GM12872 (cell line): ENCODE data around the gene EPB41.

ENCODE experiments used
- CTCF ChIP-seq: IDR thresholded peaks from 3 replicates; pipeline ENCODE4 v1.5.1; 2011; ENCODE audit warnings: low read depth, mild to moderate bottlenecking, low read length, moderate library complexity; ENCODE audit not compliant: insufficient read depth

EPB41 gene

GRCh38 chr1:28878796-28879195, 35.6 kb upstream of the EPB41 start:
- TF ChIP-seq CTCF, result no peak

- peak; percentile 97 for TF ChIP-seq CTCF
Measured at GRCh38 chr1:28882009-28882628, 32.2 kb upstream of the EPB41 start.

- no peak for TF ChIP-seq CTCF
Measured at GRCh38 chr1:28883242-28883616, 31.1 kb upstream of the EPB41 start.

- no peak for TF ChIP-seq CTCF
Measured at GRCh38 chr1:28885472-28885877, 28.9 kb upstream of the EPB41 start.

GRCh38 chr1:28885977-28886730, 28.2 kb upstream of the EPB41 start:
- TF ChIP-seq CTCF, result no peak

DNA sequence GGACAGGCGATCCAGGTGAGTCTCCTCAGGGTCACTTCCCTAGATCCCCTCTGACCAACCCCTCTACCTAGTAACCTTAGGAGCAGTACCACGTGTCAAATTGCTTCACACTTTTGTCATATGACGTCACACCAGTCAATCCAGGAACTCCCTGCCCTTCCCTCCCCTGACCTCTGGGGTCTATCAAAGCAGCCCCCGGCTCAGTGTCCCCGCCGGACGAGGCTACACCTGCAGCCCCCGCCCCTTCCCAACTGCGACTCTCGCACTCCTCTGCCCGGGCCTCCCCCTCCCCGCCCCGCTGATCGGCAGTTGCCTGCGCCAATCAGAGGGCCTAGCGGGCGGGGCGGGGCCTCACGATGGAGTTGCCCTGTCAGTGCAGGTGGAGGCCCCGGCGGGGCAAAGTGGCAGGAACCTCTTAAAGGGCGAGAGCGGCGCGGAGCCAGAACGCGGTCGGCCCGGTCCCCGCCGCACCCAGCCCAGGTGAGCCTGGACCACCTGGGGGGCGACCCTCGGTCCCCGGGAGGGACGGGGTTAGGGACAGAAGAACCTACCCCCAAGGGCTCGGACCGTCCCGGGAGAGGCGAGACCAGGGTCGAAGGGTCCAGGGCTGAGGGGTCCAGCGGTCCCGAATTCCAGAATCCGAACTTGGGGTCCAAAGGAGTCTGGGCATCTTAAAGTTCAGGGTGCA, 27.5 kb upstream of the EPB41 start:
- no peak for TF ChIP-seq CTCF

DNA sequence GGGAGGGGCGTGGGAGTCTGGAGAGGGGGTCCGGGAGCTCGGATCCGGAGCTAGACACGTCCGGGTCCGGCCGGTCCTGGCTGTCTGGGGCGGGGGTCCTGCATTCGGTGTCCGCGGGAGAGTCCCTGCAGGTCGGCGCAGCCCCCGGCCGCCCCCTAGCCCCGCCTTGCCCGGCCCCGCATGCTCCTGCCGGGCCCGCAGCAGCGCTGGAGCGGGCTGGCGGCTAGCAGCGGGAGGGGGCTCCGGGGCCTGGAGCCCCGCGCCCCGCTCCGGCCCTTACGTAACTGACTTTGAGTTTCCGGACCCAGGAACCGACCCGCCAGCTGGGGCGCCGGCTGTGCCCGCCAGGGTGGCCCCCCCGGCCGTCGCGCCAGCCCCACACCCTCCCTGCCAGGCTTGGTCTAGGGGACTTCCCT, 26.9 kb upstream of the EPB41 start:
- TF ChIP-seq CTCF, result no peak
